Subcutaneous adipose tissue (tissue), 4 donors: ENCODE measurements around the gene ASAP2. TPM values are rescaled to one million over a fixed set of nuclear protein-coding genes. Genes with fewer than 3 reads are reported as not detected.

Experiments
- total RNA-seq, 4 donors: library from RNA; depleted of rRNA; stranded (reverse); fragments of >200 nt; gene quantifications; one replicate each; pipeline ENCODE4 v1.1.0, GENCODE V29; 2016
- TF ChIP-seq, protein P1 (sequence below): fragments of 450-650 bp; IDR thresholded peaks from one replicate; pipeline ENCODE4 v1.5.1; 2016; ENCODE audit warnings: low read depth, mild to moderate bottlenecking, control low read depth, antibody characterized with exemption, moderate library complexity

The ASAP2 gene
- total RNA-seq, 4 donors from 2014 or later = 25.2 to 44.3 (median 33.8) TPM

DNA sequence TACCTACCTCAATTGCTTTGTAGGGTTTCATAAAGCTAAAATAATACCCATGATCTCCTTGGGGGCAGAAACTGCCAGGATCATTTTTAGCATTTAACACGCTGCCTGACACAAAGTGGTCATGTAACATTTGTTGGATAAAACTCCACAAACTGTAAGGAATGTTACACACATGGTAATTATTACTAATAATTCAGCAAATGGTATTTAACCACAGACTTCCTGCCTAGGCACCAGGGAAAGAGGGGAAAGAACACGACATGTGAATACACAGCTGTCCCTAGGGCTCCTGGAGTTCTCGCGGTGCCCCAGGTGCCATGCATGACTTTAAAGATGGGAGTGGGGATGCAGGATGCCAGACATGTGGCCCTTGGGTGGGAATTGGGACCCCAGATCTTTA is 43.5 kb downstream of the ASAP2 start:
- TF ChIP-seq, protein P1, sequence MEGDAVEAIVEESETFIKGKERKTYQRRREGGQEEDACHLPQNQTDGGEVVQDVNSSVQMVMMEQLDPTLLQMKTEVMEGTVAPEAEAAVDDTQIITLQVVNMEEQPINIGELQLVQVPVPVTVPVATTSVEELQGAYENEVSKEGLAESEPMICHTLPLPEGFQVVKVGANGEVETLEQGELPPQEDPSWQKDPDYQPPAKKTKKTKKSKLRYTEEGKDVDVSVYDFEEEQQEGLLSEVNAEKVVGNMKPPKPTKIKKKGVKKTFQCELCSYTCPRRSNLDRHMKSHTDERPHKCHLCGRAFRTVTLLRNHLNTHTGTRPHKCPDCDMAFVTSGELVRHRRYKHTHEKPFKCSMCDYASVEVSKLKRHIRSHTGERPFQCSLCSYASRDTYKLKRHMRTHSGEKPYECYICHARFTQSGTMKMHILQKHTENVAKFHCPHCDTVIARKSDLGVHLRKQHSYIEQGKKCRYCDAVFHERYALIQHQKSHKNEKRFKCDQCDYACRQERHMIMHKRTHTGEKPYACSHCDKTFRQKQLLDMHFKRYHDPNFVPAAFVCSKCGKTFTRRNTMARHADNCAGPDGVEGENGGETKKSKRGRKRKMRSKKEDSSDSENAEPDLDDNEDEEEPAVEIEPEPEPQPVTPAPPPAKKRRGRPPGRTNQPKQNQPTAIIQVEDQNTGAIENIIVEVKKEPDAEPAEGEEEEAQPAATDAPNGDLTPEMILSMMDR = no peak

DNA sequence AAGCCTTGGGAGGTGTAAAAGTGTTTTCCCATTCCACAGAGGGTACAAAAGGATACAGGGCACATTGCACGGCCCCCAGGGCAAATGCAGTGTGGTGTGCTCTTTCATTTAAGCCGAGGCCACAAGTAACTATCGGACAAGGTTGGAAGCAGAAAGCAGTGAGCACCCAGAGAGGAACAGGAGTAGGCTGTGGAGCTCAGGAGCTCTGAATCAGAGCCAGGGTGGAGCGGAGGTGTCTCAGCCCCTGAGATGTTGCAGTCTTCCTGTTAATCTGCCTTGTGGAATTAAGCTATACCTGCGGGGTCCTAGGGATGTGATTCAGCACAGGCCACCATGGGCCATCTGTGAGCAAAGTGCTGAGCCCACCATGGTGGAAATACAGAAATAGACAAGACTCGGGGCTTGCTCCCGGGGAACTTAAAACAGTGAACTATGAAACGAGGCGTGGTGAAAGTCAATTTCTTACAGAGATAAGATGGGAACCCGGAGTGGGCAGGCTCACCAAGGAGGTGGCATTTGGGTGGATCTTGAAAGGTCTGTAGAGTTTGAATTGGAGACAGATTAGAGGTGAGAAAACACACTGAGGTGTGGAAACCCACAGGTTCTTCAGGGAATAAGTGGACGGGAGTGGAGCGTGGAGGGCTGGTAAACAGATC is 44.0 kb downstream of the ASAP2 start:
- TF ChIP-seq, protein P1 = no peak

DNA sequence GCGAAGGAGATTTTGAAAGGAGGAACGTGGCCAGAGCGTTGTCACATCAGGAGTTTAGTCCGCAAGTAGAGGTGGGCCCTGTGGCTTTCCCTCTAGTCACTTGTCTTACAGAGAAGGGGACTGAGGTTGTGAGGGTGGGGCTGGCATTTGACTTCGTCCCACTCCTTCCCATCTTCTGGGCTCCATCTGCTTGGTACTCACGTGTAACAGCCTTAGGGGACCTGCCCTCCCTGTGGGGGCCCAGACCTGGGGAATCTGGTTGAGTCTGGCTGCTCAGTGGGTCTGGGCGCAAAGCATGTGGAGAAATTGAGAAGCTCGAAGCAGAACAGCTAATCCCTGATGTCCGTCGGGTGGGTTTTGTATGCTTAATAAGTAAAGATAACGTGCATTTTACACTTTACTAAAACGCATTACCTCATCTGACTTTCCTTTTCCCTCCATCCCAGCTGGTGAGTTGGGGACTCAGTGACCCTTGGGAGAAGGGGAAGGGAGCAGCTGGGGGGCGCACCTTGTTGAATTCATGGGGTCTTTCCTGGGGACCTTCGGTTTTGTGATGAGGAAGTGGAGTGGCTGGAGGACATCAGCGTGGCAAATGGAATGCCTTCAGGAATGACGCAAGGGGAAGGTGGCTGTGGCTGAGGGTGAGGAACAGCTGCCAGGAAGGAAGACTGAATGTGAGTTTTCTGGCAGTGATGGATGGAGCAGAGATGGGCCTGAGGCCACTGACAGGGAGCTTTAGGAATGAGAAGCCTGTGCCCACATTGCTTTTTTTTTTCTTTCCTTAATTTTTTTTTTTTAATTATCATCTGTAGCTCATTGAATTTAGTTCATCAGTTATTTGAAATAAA is 44.8 kb downstream of the ASAP2 start:
- TF ChIP-seq, protein P1 = no peak

DNA sequence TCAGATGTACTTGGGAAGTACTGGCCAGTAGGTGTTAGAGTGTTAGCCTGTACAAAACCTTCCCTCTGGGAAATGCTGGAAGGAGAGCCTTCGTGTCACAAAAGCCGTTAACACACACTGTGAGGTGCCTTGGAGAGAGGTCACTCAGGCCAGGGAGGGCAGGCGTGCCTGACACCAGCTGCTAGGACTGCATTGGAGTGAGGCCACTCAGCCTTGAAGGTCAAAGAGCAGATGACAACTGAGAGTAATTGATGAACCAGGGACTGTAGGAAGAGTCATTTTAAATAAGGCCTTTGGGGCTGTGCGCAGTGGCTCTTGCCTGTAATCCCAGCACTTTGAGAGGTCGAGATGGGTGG is 45.4 kb downstream of the ASAP2 start:
- TF ChIP-seq, protein P1 = no peak

DNA sequence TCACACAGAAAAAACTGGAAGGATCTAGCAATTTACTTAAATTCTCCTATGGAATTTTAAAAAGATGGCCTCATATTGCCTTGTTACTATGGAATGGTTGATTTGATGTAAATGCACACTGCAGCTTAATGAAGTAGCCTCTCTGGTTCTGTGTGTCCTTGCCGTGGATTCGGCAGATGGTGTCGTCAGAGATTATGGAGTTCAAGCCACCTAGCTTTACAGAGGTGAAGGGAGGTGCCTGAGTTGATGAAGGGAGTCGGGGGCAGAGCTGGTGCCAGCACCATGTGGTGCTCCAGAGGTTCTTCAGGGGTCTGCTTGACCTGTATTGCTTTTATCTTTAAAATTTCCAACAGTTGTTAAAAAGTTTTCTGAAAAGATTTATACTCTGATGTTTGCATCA is 48.8 kb downstream of the ASAP2 start:
- TF ChIP-seq, protein P1 = no peak

DNA sequence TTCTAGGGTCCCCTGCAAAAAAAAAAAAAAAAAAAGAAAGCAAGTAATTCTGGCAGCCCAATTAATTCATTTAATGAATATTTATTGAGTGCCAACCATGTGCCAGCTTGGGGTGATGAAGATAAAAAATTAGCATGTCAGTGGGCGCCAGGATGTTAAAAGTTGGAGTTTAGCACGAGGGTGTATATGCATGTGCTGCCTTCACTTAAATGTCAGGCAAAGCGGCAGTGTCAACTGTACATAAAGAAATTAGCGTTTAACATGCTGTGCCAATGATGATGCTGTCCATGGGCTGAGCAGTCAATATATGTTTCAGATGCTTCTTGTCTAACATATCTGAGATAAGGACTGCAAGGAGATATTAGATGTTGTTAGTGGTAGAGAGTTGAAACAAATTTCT is 49.5 kb downstream of the ASAP2 start:
- TF ChIP-seq, protein P1 = no peak

DNA sequence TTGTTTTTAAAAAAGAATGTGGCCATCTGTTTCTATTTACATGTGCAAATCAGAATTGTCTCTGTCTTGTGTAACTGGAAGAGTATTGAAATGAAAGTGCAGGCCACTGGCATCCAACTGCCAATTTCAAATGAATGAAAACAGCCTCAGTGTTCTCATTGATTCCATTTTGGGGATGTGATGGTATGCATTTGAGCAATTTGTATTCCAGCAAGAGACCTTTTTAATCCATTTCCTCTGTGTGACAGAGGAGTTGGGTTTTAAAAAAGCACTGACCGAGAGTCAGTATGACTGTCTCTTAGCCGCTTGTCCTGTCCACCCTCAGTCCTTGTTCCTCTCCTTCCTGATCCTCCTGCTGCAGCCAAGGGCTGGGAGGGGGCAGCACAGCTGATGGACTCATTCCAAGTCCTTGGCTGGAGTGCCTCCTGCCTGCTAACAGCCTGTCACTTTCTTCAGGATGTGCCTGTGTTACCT is 50.0 kb downstream of the ASAP2 start:
- TF ChIP-seq, protein P1 = no peak
